GM21381 (cell line): ENCODE results near the gene TNFRSF1B.
A peak's percentile ranks its signal among the peaks of the same experiment; 100 is the strongest.

Experiments
- ATAC-seq: cut with Tn5 transposase; IDR thresholded peaks from one replicate; pipeline ENCODE4 v1.9.1; 2021; ENCODE audit warnings: mild to moderate bottlenecking, moderate library complexity; ENCODE audit not compliant: unreplicated experiment

Gene TNFRSF1B

DNA sequence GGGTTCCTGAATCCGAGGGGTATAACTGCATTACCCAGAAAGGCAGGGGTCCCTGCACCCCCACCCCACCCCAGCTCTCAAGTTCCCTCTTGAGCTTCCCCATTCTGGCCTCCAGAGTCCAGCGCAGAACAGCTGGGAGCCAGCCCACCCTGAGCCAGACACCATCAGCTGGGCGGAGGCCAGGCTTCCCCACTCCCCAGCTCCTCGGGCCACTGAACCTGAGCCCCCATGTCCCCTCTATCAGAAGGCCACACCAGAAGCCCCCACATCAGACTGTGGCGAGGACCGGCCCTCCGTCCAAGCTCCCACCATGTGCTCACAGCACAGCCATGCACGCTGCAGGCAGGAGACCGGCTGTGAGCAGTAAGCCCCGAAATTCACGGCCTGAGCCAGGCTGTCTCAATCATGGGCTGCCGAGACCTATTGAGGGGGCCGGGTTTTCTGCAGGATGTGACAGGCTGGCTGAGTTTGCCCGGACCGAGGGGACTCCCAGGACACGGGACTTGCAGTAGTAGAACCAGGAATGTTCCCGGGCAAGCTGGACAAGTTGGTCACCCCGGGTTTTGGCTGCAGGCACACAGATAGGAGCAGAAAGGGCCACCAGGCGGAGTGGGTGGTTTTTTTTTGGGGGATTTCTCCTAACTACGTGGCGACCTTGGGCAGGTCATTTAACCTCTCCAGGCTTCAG is 25.5 kb upstream of the TNFRSF1B start:
- ATAC-seq, result no peak

DNA sequence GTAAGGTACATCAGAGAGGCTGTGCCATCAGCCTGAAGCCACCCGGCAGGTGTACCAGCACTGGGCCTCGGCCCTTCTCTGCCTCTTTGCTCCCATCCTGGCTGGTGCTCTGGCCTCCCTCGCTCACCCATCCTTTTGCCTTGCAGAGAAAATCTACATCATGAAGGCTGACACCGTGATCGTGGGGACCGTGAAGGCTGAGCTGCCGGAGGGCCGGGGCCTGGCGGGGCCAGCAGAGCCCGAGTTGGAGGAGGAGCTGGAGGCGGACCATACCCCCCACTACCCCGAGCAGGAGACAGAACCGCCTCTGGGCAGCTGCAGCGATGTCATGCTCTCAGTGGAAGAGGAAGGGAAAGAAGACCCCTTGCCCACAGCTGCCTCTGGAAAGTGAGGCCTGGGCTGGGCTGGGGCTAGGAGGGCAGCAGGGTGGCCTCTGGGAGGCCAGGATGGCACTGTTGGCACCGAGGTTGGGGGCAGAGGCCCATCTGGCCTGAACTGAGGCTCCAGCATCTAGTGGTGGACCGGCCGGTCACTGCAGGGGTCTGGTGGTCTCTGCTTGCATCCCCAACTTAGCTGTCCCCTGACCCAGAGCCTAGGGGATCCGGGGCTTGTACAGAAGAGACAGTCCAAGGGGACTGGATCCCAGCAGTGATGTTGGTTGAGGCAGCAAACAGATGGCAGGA is 24.5 kb upstream of the TNFRSF1B start:
- ATAC-seq, result no peak

DNA sequence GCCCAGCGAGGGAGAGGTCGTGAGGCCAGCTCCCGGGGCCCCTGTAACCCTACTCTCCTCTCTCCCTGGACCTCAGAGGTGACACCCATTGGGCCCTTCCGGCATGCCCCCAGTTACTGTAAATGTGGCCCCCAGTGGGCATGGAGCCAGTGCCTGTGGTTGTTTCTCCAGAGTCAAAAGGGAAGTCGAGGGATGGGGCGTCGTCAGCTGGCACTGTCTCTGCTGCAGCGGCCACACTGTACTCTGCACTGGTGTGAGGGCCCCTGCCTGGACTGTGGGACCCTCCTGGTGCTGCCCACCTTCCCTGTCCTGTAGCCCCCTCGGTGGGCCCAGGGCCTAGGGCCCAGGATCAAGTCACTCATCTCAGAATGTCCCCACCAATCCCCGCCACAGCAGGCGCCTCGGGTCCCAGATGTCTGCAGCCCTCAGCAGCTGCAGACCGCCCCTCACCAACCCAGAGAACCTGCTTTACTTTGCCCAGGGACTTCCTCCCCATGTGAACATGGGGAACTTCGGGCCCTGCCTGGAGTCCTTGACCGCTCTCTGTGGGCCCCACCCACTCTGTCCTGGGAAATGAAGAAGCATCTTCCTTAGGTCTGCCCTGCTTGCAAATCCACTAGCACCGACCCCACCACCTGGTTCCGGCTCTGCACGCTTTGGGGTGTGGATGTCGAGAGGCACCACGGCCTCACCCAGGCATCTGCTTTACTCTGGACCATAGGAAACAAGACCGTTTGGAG is 23.7 kb upstream of the TNFRSF1B start:
- peak; percentile 3 for ATAC-seq

DNA sequence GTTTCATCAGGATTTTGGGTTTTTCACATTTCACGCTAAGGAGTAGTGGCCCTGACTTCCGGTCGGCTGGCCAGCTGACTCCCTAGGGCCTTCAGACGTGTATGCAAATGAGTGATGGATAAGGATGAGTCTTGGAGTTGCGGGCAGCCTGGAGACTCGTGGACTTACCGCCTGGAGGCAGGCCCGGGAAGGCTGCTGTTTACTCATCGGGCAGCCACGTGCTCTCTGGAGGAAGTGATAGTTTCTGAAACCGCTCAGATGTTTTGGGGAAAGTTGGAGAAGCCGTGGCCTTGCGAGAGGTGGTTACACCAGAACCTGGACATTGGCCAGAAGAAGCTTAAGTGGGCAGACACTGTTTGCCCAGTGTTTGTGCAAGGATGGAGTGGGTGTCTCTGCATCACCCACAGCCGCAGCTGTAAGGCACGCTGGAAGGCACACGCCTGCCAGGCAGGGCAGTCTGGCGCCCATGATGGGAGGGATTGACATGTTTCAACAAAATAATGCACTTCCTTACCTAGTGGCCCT is 23.1 kb upstream of the TNFRSF1B start:
- ATAC-seq, result peak; percentile 38

DNA sequence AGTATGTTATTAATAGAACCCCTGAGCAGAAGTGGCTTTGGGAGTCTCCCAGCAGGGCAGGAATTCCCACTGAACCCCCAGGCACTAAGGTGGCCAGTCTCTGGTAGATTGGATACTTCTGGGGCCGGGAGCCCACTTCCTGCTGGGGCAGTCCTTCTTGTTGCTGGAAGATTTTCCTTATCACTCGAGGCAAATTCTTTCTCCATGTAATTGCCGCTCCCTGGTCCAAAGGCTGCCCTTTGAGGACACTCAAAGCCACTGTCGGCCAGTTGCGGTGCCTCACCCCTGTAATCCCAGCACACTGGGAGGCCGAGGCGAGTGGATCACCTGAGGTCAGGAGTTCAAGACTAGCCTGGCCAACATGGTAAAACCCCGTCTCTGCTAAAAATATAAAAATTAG is 22.6 kb upstream of the TNFRSF1B start:
- no peak for ATAC-seq

DNA sequence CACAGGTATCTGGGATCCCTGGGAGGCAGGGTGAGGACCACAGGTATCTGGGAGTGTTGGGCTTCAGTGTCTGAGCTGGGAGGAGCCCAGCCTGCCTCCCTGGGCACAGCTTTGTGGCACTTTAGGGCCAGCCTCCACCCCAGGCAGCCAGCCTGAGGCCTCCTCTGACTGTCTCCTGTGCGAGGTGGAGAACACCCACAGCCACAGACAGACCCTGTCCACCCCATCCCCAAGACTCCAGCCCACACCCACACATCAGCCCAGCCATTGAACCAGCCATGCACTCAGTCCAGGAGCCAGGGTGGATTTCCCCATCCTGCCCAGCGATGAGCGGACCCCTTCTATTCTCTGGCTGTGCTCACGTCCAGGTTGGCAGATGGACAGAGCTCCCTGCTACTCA is 21.8 kb upstream of the TNFRSF1B start:
- ATAC-seq, result no peak

DNA sequence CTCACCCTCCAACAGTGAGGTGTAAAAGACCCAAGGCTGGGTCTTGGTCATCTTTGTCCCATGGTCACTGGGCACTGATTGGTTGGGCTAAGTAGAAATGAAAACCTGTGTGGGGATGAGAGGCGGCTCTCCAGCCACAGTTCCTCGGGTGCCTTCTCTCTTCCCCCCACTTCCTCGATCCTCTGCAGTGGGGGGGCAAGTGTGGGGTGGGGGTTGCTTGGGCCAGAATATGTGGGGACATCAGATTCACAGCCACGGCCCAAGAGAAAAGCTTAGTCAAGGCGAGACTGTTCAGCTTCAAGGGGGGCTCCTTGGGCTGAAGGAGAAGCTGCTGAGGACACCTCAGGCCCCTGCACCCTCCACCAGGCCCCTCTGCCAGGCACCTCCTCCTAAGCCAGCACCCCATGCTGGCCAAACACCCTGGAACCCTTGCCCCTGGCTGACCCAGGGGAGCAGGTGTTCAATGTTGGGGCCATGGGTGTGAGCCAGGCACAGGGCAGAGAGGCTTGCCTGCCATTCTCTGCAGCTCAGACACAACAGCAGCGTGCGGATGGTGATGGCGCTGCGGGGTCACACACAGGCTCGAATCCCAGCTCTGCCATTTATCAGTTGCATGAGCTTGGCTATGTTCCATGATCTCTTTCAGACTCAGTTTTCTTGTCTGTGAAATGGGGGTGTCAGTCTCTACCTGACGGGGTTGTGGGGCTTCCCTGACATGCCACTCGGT is 21.0 kb upstream of the TNFRSF1B start:
- ATAC-seq, result no peak

DNA sequence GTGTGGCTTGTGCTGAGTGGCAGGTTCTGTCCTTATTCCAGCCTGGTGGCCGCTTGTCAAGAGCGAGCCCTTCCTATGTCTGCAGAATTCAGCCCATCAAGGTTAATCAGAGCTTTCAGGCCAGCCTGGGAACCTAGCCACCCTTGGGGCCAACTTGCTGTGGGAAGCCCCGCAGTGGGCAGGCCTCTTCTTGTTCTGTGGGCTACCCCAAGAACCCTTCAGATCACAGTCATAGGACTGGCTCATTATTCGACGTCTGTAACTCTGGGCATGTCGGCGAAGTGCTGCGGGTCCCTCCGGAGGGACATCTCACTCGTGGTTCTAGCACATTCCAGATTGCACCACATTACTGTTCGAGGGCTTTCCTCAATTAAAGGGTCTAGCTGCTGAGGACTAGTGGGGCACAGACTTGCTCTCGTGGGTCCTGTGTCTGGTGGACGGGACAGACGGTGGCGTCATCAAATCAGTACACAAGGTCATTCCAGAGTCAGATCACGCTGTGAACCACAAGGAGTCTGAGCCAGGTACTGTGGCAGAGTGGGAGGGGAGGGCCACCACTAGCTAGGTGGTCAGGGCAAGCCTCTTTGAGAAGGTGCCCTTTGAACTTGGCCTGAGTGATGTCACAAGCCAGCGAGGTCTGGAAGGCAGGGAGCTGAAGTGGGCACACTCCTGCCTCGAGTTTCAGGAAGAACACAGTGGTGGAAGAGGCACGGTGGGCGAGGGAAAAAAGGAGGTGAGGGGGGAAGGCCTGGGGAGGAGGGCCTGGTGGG is 20.3 kb upstream of the TNFRSF1B start:
- no peak for ATAC-seq

DNA sequence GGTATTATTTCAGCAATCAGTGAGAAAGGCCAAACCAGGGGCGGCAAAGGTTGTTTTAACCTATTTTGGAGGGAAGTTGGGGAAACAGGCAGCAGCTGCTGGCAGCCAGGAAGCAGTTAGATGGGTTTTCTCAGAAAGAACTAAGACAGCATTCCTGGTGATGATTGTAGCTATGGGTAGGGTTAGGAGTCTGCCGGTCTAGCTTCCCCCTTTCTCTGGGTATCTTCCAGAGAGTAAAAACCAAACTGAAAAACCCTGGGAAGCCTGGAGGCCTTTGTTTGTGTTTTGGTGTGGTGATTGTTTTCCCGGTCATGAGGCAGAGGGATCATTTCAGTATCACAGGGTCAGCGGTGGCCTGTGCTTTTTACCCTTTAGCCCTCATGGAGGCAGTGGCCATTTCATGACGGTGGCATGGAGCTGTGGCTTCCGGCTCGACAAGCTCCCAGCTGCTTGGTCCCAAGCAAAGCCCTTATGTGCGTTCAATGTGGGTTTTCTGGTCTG is 19.5 kb upstream of the TNFRSF1B start:
- no peak for ATAC-seq

DNA sequence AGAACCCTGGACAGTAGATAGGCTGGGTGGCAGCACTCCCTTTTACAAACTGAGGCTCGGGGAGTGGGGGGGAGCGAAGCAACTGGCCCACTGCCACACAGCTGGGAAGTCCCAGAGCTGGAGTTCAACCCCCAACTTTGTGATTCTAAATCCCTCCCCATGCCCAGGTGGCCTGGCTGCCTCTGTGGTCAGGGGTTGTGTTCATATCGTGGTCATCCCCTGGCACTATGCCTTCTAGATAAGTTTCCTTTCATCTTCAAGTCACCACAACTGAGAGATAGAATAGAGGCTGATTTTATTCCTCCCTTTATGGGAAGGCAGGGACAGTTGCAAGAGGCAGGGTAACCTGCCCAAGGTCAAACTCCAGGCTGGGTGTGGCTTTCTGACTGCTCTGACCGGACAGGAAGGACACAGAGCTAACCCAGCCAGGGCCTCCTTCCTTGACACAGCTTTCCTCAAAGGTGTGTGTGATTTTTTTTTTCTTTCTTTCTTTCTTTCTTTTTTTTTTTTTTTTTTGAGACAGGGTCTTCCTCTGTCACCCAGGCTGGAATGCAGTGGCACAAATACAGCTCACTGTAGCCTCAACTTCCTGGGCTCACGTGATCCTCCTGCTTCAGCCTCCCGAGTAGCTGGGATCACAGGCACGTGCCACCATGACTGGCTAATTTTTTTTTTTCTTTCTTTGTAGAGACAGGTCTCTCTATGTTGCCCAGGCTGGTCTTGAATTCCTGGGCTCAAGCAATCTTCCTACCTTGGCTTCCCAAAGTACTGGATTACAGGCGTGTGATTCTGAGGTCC is 18.4 kb upstream of the TNFRSF1B start:
- ATAC-seq, result no peak

DNA sequence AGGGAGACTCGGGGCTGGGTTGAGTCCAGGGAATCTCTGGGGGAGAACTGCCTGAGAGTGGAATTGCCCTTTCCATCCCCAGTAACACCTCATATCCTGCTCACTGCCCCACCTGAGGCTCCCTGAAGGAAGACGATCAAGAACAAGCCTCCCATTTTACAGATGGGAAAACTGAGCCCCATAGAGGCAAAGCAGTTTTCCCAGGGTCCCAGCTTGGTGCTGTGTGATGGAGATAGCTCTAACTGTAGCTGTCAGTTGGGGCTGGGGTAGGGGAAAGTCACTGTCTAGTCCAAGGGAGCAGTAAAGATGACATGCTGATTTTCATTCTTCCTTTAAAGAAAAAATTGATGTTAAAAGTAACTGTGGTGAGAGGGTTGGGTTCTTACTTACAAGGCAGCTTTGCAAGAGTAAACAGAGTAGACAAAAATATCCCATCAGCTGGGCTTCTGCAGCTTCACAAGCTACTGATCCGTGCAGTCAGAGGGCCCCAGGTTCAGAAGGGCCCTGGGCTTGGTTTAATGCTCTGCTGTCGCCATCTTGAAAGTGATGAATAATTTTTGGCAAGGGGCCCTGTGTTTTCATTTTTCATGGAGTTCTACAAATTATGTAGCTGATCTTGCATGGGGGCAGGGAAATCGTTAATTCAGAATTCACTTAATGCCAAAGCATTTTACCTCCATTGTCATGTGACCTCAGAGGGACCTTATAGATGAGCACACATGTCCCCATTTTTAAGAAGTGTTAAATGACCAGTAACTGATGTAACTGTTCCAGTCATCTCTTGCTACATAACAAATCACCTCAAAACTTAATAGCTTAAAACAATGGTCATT is 17.6 kb upstream of the TNFRSF1B start:
- ATAC-seq, result no peak

DNA sequence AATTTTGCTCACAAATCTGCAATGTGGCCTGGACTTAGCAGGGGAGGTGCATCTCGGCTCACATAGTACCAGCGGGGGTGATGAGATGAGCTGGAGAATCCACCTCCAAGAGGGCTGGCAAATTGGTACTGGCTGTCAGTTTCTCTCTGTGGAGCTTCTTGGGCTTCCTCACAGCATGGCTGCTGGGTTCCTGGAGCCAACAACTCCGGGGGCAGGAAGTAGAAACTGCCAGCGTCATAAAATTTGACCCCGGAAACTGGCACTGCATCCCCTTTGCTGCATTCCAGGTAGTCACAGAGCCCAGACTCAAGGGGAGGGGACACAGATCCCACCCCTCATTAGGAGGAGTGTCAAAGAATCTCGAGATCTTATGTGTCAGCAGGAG is 17.0 kb upstream of the TNFRSF1B start:
- no peak for ATAC-seq

DNA sequence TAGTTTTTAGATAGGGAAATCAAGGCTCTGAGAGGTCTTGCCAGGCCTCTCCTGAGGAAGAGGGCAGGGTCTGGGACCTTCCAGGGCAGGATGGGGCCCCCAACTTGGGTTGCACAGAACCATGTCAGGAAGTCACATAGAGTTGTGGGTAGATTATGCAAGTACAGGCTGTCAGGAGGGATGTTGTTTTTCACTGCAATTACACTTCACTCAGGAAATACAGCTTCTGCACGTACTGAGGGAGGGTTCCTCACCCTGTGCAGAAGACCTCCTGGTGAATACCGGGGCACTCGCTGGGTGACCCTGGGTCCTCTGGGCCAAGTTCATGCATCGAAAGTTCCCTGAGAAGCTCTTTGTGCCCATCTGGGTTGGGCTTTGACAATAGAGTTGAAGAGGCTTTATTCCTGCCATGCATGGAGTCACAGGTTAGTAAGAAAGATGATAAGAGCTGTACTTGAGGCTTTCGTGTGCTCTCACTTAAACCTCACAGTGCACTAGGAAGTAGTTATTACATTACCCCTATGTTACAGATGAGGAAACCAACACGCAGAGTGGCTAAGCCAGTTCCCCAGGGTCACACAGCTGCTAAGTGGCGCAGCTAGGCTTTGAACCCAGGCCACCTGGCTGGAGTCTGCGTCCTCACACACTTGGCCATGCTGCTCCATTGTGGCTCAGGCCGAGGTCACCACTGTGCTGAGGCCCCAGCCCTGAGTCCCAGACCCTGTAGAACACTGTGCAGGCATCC is 16.2 kb upstream of the TNFRSF1B start:
- ATAC-seq, result no peak

DNA sequence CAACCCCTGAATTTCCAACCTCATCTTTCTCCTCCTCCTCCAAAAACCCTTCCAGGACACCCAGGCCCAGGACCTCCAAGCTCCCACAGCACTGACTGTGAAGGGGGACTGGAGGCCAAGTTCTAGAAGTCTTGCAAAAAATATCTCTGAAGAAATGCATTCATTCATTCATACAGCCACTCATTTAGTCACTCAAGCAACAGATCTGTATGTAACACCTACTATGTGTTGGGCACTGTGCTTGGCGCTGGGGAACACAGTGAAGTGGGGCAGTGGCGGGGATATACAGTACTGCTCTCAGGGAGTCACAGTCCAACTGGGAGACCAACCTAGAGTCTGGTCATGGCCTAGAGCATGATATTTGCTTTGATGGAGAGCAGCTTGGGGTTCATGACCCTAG is 15.3 kb upstream of the TNFRSF1B start:
- ATAC-seq, result no peak

DNA sequence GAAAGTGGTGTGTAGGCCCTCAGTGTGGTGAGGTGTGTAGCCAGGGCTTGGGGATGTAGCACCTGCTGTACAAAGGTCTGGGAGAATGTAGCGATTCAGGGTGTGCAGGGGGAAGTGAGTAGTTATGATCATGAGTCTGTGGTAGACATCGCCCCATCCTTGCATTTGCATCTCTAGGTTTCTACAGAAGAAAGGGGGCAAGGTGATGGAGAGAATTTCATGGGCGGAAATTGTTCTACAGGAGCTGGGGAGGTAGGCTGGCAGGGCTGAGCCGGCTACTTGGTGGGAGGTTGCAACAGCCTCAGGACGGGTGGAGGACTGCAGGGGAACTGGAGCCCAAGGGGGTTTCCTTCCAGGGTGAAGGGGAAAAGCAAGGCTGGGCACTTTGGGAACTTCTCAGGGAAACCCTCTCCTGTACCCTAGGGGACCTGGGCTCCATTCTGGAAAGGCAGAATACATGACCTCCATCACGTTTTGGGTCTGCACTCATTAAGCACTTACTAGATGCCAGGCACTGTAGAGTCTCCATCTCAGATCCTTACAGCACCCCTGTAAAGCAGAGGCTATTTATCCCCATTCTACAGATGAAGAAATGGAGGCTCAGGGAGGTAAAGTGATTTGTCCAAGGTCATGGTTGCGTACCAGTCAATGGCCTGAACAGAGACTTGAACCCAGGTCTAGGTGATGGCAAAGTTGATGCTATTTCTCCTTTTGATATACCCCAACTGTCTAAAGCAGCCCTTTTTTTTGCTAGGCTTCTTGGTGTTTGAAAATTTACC is 14.5 kb upstream of the TNFRSF1B start:
- ATAC-seq, result peak; percentile 59

DNA sequence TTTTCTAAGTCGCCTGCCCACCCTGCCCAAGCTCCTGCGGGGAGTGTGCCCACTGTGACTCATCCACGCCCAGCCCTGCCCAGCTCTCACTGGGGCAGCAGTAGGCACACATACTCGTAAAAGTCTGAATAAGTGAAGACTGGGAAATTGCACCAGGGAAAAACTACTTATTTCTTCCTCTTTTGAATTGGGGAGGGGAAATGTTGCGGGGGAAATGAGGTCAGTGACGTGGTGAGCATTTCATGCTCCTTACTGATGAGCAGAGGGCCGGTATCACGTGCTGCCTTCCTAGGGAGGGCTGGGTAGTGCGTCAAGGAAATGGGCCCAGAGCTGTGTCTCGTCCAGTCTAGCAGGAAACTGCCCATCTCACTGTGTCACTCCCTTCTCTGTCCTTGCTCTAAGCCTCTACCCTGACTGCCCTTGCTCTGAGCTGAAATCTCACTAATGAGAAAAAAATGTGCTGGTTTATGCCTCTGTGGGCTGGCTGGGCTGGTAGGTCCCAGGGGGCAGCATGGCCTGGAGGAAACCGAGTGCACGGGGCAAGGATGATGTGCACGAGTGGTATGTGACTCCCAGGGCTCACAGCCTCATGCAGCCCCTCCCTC is 13.5 kb upstream of the TNFRSF1B start:
- peak; percentile 33 for ATAC-seq

DNA sequence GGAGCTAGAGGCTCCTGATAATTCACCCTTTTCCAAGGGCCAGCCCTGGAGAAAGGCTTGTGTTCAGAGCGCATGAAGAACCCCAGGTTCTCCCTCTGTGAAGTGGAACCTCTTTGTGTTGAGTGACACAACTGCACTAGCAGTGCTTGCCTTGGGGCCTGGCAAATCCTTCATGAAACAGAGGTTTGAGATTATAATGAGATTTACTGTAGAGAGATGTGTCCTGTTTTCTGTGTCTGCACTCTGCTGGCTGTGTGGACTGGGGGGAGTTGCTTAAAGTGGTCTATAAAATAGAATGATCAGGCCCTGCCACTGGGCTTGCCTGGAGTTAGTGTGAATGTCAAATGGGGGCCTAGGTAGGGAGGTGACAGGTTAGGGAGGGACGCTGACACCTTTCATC is 11.5 kb upstream of the TNFRSF1B start:
- no peak for ATAC-seq
